GM12878 (cell line): Measurements from ENCODE around the gene UGT1A8. TPM values are rescaled to one million over a fixed set of nuclear protein-coding genes. Genes with fewer than 3 reads are reported as not detected.

Source experiments
- ATF7 ChIP-seq: fragments of 450-650 bp; IDR thresholded peaks from 2 replicates; pipeline ENCODE4 v1.6.1; 2016; ENCODE audit warnings: low read depth, mild to moderate bottlenecking
- BACH1 ChIP-seq: fragments of 450-650 bp; IDR thresholded peaks from 2 replicates; pipeline ENCODE4 v1.6.1; 2017; ENCODE audit warnings: mild to moderate bottlenecking, borderline replicate concordance
- BCL11A ChIP-seq: IDR thresholded peaks from 2 replicates; pipeline ENCODE4 v1.6.1; 2011; ENCODE audit warnings: low read depth, low read length
- CBFB ChIP-seq: IDR thresholded peaks from 2 replicates; pipeline ENCODE4 v1.6.1; 2016; ENCODE audit warnings: antibody characterized with exemption, low read depth
- CHD4 ChIP-seq: fragments of 200-600 bp; sonication (generic); IDR thresholded peaks from 2 replicates; pipeline ENCODE4 v1.6.1; 2016; ENCODE audit warnings: mild to moderate bottlenecking
- CREM ChIP-seq: IDR thresholded peaks from 2 replicates; pipeline ENCODE4 v1.6.1; 2014; ENCODE audit warnings: antibody characterized with exemption, low read depth
- JUNB ChIP-seq: IDR thresholded peaks from 2 replicates; pipeline ENCODE4 v1.6.1; 2016; ENCODE audit warnings: antibody characterized with exemption, mild to moderate bottlenecking
- KLF5 ChIP-seq: fragments of 450-650 bp; IDR thresholded peaks from 2 replicates; pipeline ENCODE4 v1.6.1; 2014; ENCODE audit warnings: mild to moderate bottlenecking; ENCODE audit not compliant: partially characterized antibody
- MEF2B ChIP-seq: fragments of 450-650 bp; IDR thresholded peaks from 2 replicates; pipeline ENCODE4 v1.6.1; 2018; ENCODE audit warnings: mild to moderate bottlenecking, moderate library complexity; ENCODE audit not compliant: partially characterized antibody, poor library complexity, severe bottlenecking
- MYB ChIP-seq: fragments of 150-350 bp; IDR thresholded peaks from 2 replicates; pipeline ENCODE4 v1.6.1; 2014; ENCODE audit warnings: mild to moderate bottlenecking, low read depth, low read length, borderline replicate concordance
- NFIC ChIP-seq: IDR thresholded peaks from 2 replicates; pipeline ENCODE4 v1.6.1; 2012; ENCODE audit warnings: low read depth, mild to moderate bottlenecking, inconsistent platforms, low read length, moderate library complexity
- NFYA ChIP-seq: IDR thresholded peaks from 2 replicates; pipeline ENCODE4 v1.6.1; 2011; ENCODE audit warnings: low read depth, mild to moderate bottlenecking, low read length, improper control_type of control experiment, borderline replicate concordance
- PAX5 ChIP-seq: IDR thresholded peaks from 2 replicates; pipeline ENCODE4 v1.6.1; 2011; ENCODE audit warnings: low read depth, low read length, borderline replicate concordance
- PBX3 ChIP-seq: IDR thresholded peaks from 2 replicates; pipeline ENCODE4 v1.6.1; 2011; ENCODE audit warnings: mild to moderate bottlenecking, low read depth, low read length, moderate library complexity; ENCODE audit not compliant: insufficient replicate concordance
- SIX5 ChIP-seq: IDR thresholded peaks from 2 replicates; pipeline ENCODE4 v1.6.1; 2011; ENCODE audit warnings: mild to moderate bottlenecking, low read depth, low read length, moderate library complexity; ENCODE audit not compliant: severe bottlenecking
- SKIL ChIP-seq: fragments of 450-650 bp; IDR thresholded peaks from 2 replicates; pipeline ENCODE4 v1.6.1; 2017; ENCODE audit warnings: mild to moderate bottlenecking, low read depth, inconsistent platforms; ENCODE audit not compliant: poor library complexity, severe bottlenecking
- STAT1 ChIP-seq: fragments of 450-650 bp; conservative IDR thresholded peaks from 2 replicates; pipeline ENCODE4 v1.6.1; 2014; ENCODE audit warnings: antibody characterized with exemption, mild to moderate bottlenecking
- TCF12 ChIP-seq: IDR thresholded peaks from 2 replicates; pipeline ENCODE4 v1.6.1; 2011; ENCODE audit warnings: low read depth, mild to moderate bottlenecking, low read length
- TCF3 ChIP-seq: IDR thresholded peaks from 2 replicates; pipeline ENCODE4 v1.6.1; 2012; ENCODE audit warnings: low read depth, mild to moderate bottlenecking, low read length, borderline replicate concordance; ENCODE audit not compliant: insufficient read depth
- WRNIP1 ChIP-seq: IDR thresholded peaks from 2 replicates; pipeline ENCODE4 v1.6.1; 2011; ENCODE audit warnings: low read depth, low read length, improper control_type of control experiment, borderline replicate concordance
- ZBTB11 ChIP-seq: fragments of 450-650 bp; formaldehyde crosslinking; IDR thresholded peaks from 2 replicates; pipeline ENCODE4 v1.5.0; 2022; ENCODE audit warnings: mild to moderate bottlenecking, missing genetic modification characterization
- polyA plus RNA-seq, 11 experiments: library from polyadenylated mRNA; depleted of rRNA in 4 of 11; unstranded in 6 of 11; stranded (reverse) in 5 of 11; fragments of >200 nt; fragmentation: Nextera tagmentation in 4 of 11; fragmentation: Illumina TruSeq in 1 of 11; extraction: Ambion mirVana in 4 of 11; extraction: Trizol in 1 of 11; gene quantifications; 1 replicate in 1 of 11; 2 replicates in 10 of 11; pipeline versions ENCODE4 v1.2.1 to v1.2.3, GENCODE V29; 2011 to 2016; ENCODE audit warnings: inconsistent platforms in 2 of 11, missing spikeins in 2 of 11, low read depth in 1 of 11
- total RNA-seq, 4 experiments: library from RNA; depleted of rRNA in 3 of 4; stranded (reverse); fragments of >200 nt in 3 of 4; fragmentation: Illumina TruSeq in 1 of 4; extraction: Trizol in 1 of 4; gene quantifications; 2 replicates each; pipeline versions ENCODE4 v1.2.1 to v1.2.3, GENCODE V29; 2013 to 2021
- TF ChIP-seq, protein P1 (sequence below): IDR thresholded peaks from 2 replicates; pipeline ENCODE4 v1.6.1; 2011; ENCODE audit warnings: borderline replicate concordance, low read depth, mild to moderate bottlenecking, moderate library complexity, low read length; ENCODE audit not compliant: insufficient read depth, poor library complexity, severe bottlenecking
- TF ChIP-seq, protein P2 (sequence below): IDR thresholded peaks from 2 replicates; pipeline ENCODE4 v1.6.1; 2011; ENCODE audit warnings: borderline replicate concordance, low read depth, mild to moderate bottlenecking, moderate library complexity, mixed read lengths, low read length; ENCODE audit not compliant: insufficient read depth; ENCODE audit errors: extremely low read length

Gene UGT1A8
- total and polyA plus RNA-seq, 10 of the 15 experiments (the other 5 are each of a cell fraction or from before 2014, with no cell fraction given): not detected

GRCh38 chr2:233593201-233593600, 24.2 kb upstream of the UGT1A8 start (continued):
- peak; percentile 54; the same call in 1 of the 2 replicates for TF ChIP-seq CBFB
- TF ChIP-seq PBX3: no peak
- TF ChIP-seq NFIC: peak; percentile 63; the same call in 1 of the 2 replicates
- TF ChIP-seq CREM: peak; percentile 47; the same call in 1 of the 2 replicates
- no peak for TF ChIP-seq NFYA
- 0 out of 2 replicates have a peak, but pooled peaks have one; percentile 62 for TF ChIP-seq BCL11A
- peak; percentile 38 for TF ChIP-seq SKIL
- no peak for TF ChIP-seq STAT1
- TF ChIP-seq BACH1: no peak
- TF ChIP-seq ATF7: no peak
- peak; percentile 45 for TF ChIP-seq JUNB
- TF ChIP-seq ZBTB11: no peak
- peak; percentile 87 for TF ChIP-seq PAX5
- TF ChIP-seq, protein P1, sequence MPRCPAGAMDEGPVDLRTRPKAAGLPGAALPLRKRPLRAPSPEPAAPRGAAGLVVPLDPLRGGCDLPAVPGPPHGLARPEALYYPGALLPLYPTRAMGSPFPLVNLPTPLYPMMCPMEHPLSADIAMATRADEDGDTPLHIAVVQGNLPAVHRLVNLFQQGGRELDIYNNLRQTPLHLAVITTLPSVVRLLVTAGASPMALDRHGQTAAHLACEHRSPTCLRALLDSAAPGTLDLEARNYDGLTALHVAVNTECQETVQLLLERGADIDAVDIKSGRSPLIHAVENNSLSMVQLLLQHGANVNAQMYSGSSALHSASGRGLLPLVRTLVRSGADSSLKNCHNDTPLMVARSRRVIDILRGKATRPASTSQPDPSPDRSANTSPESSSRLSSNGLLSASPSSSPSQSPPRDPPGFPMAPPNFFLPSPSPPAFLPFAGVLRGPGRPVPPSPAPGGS: no peak
- TF ChIP-seq WRNIP1: no peak
- no peak for TF ChIP-seq KLF5
- no peak for TF ChIP-seq CHD4
- TF ChIP-seq MEF2B: no peak
- TF ChIP-seq TCF12: no peak
- TF ChIP-seq TCF3: no peak
- TF ChIP-seq SIX5: no peak
- TF ChIP-seq MYB: no peak
- TF ChIP-seq, protein P2, sequence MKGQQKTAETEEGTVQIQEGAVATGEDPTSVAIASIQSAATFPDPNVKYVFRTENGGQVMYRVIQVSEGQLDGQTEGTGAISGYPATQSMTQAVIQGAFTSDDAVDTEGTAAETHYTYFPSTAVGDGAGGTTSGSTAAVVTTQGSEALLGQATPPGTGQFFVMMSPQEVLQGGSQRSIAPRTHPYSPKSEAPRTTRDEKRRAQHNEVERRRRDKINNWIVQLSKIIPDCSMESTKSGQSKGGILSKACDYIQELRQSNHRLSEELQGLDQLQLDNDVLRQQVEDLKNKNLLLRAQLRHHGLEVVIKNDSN: no peak
